ENCODE measurements around the gene TMEM253. TPM values are rescaled to one million over a fixed set of nuclear protein-coding genes. Genes with fewer than 3 reads are reported as not detected.
A peak's percentile ranks its signal among the peaks of the same experiment; 100 is the strongest.

The TMEM253 gene
- total RNA-seq, 1 donor from 2014 or later = 1.9 TPM

DNA sequence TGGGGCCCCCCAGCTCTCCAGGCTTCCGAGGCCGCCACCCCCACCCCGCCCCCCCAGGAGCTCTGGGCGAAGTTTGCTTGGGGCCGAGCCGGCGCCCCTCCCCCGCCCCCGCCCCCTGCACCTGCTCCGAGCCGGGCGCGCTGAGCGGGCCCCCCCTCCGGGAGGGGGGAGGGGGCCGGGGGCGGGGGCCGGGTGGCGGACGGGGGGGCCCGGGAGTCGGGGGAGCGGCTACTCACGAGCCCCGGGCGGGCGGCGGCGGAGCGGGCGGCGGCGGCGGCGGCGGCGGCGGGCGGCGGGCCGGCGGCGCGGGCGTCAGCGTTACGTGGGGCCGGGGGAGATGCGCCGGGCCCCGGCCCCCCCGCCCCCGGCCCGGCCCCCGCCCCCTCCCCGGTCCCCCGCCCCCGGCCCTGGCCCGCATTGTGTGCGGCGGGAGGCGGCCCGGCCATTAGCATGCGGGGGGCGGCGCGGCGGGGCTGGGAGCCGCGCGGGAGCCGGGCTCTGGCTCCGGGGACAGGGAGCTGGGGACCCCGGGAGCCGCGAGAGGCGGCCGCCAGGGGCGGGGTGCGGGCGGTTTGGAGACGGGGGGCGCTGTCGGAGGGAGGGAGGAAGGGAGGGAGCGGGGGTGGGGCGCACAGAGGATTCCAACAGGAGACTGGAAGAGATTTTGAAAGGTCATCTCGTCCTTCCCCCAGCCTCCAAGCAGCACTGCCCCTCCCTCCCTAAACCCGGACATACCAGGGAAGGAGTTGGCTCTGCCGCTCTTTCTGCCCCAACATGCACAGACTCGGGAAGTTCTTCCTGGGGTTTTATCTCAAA is 2.6 kb upstream of the TMEM253 start, which contains the start of gene ZNF219:
TSS of gene ZNF219 (minus strand) at position 580 of the 816 bp plus-strand sequence. CDS start 5,064 bp downstream, outside the sequence.
- Mint-ChIP-seq H3K4me3 (peak within 1 kb of the TSS; percentile 86), H3K27me3 (ENCODE audit: low read depth) (no peaks in the 10 kb centered on the region), H3K9me3 (no peaks in the 10 kb centered on the region), H3K4me1 (peaks cover 59% of the 10 kb centered on the region), H3K36me3 (peaks cover 2% of the 10 kb centered on the region), H3K27ac (peak within 1 kb of the TSS; percentile 96)
- DNase-seq (ENCODE audit: low spot score in 2 of 2, unreplicated experiment in 2 of 2) = peak; percentile 56 to 63
- TF ChIP-seq CTCF (IDR thresholded peaks at IDR 0.05; ENCODE audit: unreplicated experiment) = no peak

DNA sequence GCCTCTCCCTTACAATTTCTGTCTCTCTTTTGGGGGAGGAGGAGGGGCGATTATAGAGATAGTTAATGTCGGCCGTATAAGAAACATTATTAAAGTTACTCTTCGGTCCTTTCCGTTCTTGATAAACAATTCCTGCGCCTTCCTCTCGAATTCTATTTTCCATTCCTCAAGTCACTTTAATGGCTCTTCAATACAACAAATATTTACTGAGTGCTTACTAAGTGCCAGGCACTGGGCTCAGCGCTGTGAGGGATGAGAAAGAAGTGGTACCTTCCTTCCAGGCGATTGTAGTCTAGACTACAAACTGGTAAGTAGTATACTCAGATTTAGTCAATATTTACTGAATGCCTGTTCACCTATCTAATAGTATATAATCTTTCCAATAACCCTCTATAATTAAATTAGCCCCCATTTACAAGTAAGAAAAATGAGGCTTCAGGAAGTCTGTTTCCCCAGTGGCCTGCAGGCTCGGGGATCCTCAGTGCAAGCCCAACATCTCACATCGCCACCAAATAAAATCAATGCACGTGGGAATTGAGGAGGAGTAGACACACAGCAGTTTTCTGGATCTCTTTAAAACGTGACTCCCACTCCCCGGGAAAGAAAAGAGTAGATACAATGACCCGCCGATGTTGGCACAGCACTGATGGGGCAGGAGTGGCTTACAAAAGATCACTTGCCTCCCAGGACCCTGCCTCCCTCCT is 1.8 kb upstream of the TMEM253 start:
- peak overlapping the region; percentile 71 for H3K4me3 Mint-ChIP-seq

GRCh38 chr14:21099596-21099985 is 1.3 kb upstream of the TMEM253 start:
- Mint-ChIP-seq H3K4me3 (peak overlapping the region; percentile 71), H3K27me3 (ENCODE audit: low read depth) (no peaks in the 10 kb centered on the region), H3K36me3 (no peaks in the 10 kb centered on the region), H3K9me3 (no peaks in the 10 kb centered on the region), H3K27ac (peak overlapping the region; percentile 77), H3K4me1 (peaks cover 51% of the 10 kb centered on the region)
- DNase-seq (ENCODE audit: low spot score in 2 of 2, unreplicated experiment in 2 of 2) = no peak
- no peak for TF ChIP-seq CTCF (IDR thresholded peaks at IDR 0.05; ENCODE audit: unreplicated experiment)

More for the DNA sequence above, 1.8 kb upstream of the TMEM253 start:
- H3K27ac Mint-ChIP-seq = peak overlapping the region; percentile 77
- no peak for TF ChIP-seq CTCF (IDR thresholded peaks at IDR 0.05; ENCODE audit: unreplicated experiment)
- H3K4me1 Mint-ChIP-seq = peaks cover 54% of the 10 kb centered on the region
- no peaks in the 10 kb centered on the region for H3K9me3 Mint-ChIP-seq
- H3K27me3 Mint-ChIP-seq (ENCODE audit: low read depth) = no peaks in the 10 kb centered on the region
- H3K36me3 Mint-ChIP-seq = no peaks in the 10 kb centered on the region
- DNase-seq (ENCODE audit: low spot score in 2 of 2, unreplicated experiment in 2 of 2) = no peak

DNA sequence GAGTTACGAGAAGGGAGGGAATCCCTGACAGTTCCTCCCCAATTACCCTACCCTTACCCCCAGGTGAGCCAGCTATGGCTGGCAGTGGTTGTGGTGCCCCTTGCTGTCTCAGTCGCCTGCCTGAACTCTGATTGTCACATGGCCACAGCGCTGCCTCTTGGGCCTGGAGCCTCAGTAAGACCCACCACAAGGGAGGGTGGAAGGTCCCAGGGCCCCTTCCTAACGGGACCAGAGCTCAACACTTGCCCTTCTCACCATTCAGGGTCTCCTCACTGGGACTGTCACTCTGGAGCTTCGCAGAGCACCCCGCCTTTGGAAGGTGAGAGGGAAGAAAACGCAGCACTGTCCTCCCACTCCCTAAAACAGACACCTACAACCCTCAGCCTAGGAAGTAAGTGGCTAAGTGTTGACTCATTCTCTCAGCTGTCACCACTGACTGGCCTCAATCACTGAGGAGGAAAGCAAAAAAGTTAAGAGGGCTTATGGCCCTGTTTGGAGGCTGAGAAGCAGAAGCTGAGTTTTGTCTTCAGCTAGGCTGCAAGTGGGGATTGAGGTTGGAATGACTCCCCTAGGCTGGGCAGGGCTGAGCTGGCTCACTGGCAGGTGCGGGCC is 1.0 kb downstream of the TMEM253 start:
- H3K27me3 Mint-ChIP-seq (ENCODE audit: low read depth) = no peaks in the 10 kb centered on the region
- DNase-seq (ENCODE audit: low spot score in 2 of 2, unreplicated experiment in 2 of 2) = no peak
- H3K4me3 Mint-ChIP-seq = peak overlapping the region; percentile 84

More for the DNA sequence above, 1.0 kb downstream of the TMEM253 start:
- no peak for TF ChIP-seq CTCF (IDR thresholded peaks at IDR 0.05; ENCODE audit: unreplicated experiment)
- Mint-ChIP-seq H3K27ac (peak overlapping the region; percentile 95), H3K9me3 (no peaks in the 10 kb centered on the region), H3K36me3 (no peaks in the 10 kb centered on the region), H3K4me1 (peaks cover 53% of the 10 kb centered on the region)
